CD4-positive, alpha-beta T cell (primary cell): ENCODE data around the gene GSDME. TPM values are rescaled to one million over a fixed set of nuclear protein-coding genes. Genes with fewer than 3 reads are reported as not detected.

Source experiments
- ATAC-seq: fragments of 200-7000 bp; cut with Tn5 transposase; one replicate; pipeline ENCODE4 v1.10.0; 2022; ENCODE audit warnings: mild to moderate bottlenecking; ENCODE audit not compliant: poor library complexity
- CTCF ChIA-PET: fragments of 350-600 bp; sonication (Branson Sonifier 250); formaldehyde crosslinking; loops from one replicate; lab custom pipeline; 2021; ENCODE audit warnings: antibody characterized with exemption, inconsistent platforms; lab: Charles Lee
- POLR2A ChIA-PET: fragments of 350-600 bp; sonication (Branson Sonifier 250); formaldehyde crosslinking; loops from one replicate; lab custom pipeline; 2021; ENCODE audit warnings: antibody characterized with exemption, inconsistent platforms; lab: Charles Lee
- DNase-seq, 14 experiments: peaks; one replicate each; pipeline ENCODE4 v3.0.0-alpha.2; 2013 to 2020; ENCODE audit warnings: mixed read lengths in 2 of 14
- H3K27ac ChIP-seq, 2 donors: one replicate each; pipeline versions ENCODE4 v1.5.1 to v1.7.0; 2013; ENCODE audit warnings: low read length in 2 of 2, low read depth in 1 of 2, mild to moderate bottlenecking in 1 of 2
- H3K27me3 ChIP-seq, 2 experiments: 1 replicate in 1 of 2; 2 replicates in 1 of 2; pipeline versions ENCODE4 v1.6.1 to v1.7.0; 2013; ENCODE audit warnings: low read length in 2 of 2, control low read depth in 1 of 2, mild to moderate bottlenecking in 1 of 2, moderate library complexity in 1 of 2; ENCODE audit not compliant: insufficient read depth in 2 of 2, control insufficient read depth in 1 of 2
- H3K36me3 ChIP-seq: one replicate; pipeline ENCODE4 v1.6.1; 2013; ENCODE audit warnings: low read length, control low read depth; ENCODE audit not compliant: insufficient read depth
- H3K4me1 ChIP-seq: one replicate; pipeline ENCODE4 v1.6.1; 2013; ENCODE audit warnings: low read length, control low read depth; ENCODE audit not compliant: insufficient read depth
- H3K4me3 ChIP-seq: one replicate; pipeline ENCODE4 v1.5.1; 2013; ENCODE audit warnings: mild to moderate bottlenecking, low read length, moderate library complexity
- H3K9me3 ChIP-seq, 2 experiments: 1 replicate in 1 of 2; 2 replicates in 1 of 2; pipeline versions ENCODE4 v1.6.1 to v1.7.0; 2013; ENCODE audit warnings: low read length in 2 of 2, mild to moderate bottlenecking in 2 of 2, control low read depth in 1 of 2, moderate library complexity in 1 of 2; ENCODE audit not compliant: control insufficient read depth in 1 of 2, insufficient read depth in 1 of 2
- H3K27ac Mint-ChIP-seq: one replicate; pipeline ENCODE4 v1.8.0; 2020; ENCODE audit warnings: mixed read lengths
- H3K27me3 Mint-ChIP-seq: one replicate; pipeline ENCODE4 v1.8.0; 2021; ENCODE audit warnings: mixed read lengths
- H3K36me3 Mint-ChIP-seq: one replicate; pipeline ENCODE4 v1.8.0; 2021; ENCODE audit warnings: low read depth, mixed read lengths
- H3K4me1 Mint-ChIP-seq: one replicate; pipeline ENCODE4 v1.8.0; 2021; ENCODE audit warnings: low read depth, mixed read lengths
- H3K4me3 Mint-ChIP-seq: one replicate; pipeline ENCODE4 v1.8.0; 2020; ENCODE audit warnings: mild to moderate bottlenecking, mixed read lengths
- H3K9me3 Mint-ChIP-seq: one replicate; pipeline ENCODE4 v1.8.0; 2020; ENCODE audit warnings: mixed read lengths
- CTCF ChIP-seq: fragments of 200-600 bp; IDR thresholded peaks from one replicate; pipeline ENCODE4 v1.8.0; 2022; ENCODE audit warnings: antibody characterized with exemption, mild to moderate bottlenecking
- intact Hi-C, 2 experiments: fragments of 100-400 bp; cut with DNase I in 1 of 2; cut with micrococcal nuclease in 1 of 2; formaldehyde crosslinking; loops; one replicate each; pipeline versions ENCODE4 v1.15.1 to v1.9.0; 2023 to 2025; cut with DNase I, micrococcal nuclease
- total RNA-seq, 174 experiments: library from RNA in 2 of 174; stranded (reverse) in 2 of 174; gene quantifications; one replicate each; pipeline ENCODE4 v1.2.3 and lab custom pipeline; 2021 to 2026

Gene GSDME
- total RNA-seq, 2 experiments from 2014 or later, result 0.19 TPM; not detected in 1

GRCh38 chr7:24697416-24697815, 59.8 kb downstream of the GSDME start:
- Mint-ChIP-seq H3K27ac (no peak overlapping the region), H3K36me3 (peaks cover 32% of the 10 kb centered on the region), H3K27me3 (no peaks in the 10 kb centered on the region), H3K9me3 (no peaks in the 10 kb centered on the region), H3K4me3 (no peak overlapping the region), H3K4me1 (no peaks in the 10 kb centered on the region)
- H3K36me3 ChIP-seq, result no peaks in the 10 kb centered on the region
- H3K9me3 ChIP-seq, result no peaks in the 10 kb centered on the region
- H3K27ac ChIP-seq, result no peak overlapping the region
- ChIA-PET POLR2A (no interaction called here), CTCF (no interaction called here)
- no peak overlapping the region for H3K4me3 ChIP-seq
- no peak for TF ChIP-seq CTCF
- no peaks in the 10 kb centered on the region for H3K27me3 ChIP-seq
- intact Hi-C loops, result no loop called here
- no peak for ATAC-seq
- no peaks in the 10 kb centered on the region for H3K4me1 ChIP-seq
- no peak for DNase-seq

- ChIA-PET CTCF (no interaction called here), POLR2A (no interaction called here)
- DNase-seq, result no peak
- H3K4me1 ChIP-seq, result no peaks in the 10 kb centered on the region
- no peaks in the 10 kb centered on the region for H3K4me1 Mint-ChIP-seq
- peaks cover 50% of the 10 kb centered on the region for H3K36me3 Mint-ChIP-seq
- no peak overlapping the region for H3K27ac ChIP-seq
- no peaks in the 10 kb centered on the region for H3K27me3 ChIP-seq
- H3K27me3 Mint-ChIP-seq, result no peaks in the 10 kb centered on the region
- no peaks in the 10 kb centered on the region for H3K9me3 ChIP-seq
- ATAC-seq, result no peak
- no peak overlapping the region for H3K4me3 Mint-ChIP-seq
- no peaks in the 10 kb centered on the region for H3K36me3 ChIP-seq
- no peaks in the 10 kb centered on the region for H3K9me3 Mint-ChIP-seq
- no peak overlapping the region for H3K27ac Mint-ChIP-seq
- H3K4me3 ChIP-seq, result no peak overlapping the region
- no peak for TF ChIP-seq CTCF
- intact Hi-C loops, result no loop called here
Observed at GRCh38 chr7:24692592-24692991, 64.7 kb downstream of the GSDME start.

- Histone ChIP-seq H3K9me3 (no peaks in the 10 kb centered on the region), H3K27me3 (no peaks in the 10 kb centered on the region), H3K4me3 (no peak overlapping the region), H3K27ac (no peak overlapping the region), H3K4me1 (no peaks in the 10 kb centered on the region), H3K36me3 (peaks cover 4% of the 10 kb centered on the region)
- intact Hi-C loops, result no loop called here
- no peak overlapping the region for H3K27ac Mint-ChIP-seq
- H3K4me1 Mint-ChIP-seq, result no peaks in the 10 kb centered on the region
- no peak for TF ChIP-seq CTCF
- ATAC-seq (no peak), DNase-seq (no peak)
- POLR2A ChIA-PET, result no interaction called here
- H3K36me3 Mint-ChIP-seq, result peaks cover 57% of the 10 kb centered on the region
- H3K4me3 Mint-ChIP-seq, result no peak overlapping the region
- no peaks in the 10 kb centered on the region for H3K27me3 Mint-ChIP-seq
- no peaks in the 10 kb centered on the region for H3K9me3 Mint-ChIP-seq
- CTCF ChIA-PET, result no interaction called here
Observed at GRCh38 chr7:24690251-24690650, 67.0 kb downstream of the GSDME start.
